Colonic mucosa (tissue), 4 donors: ENCODE results near the gene BCAS1. TPM values are rescaled to one million over a fixed set of nuclear protein-coding genes. Genes with fewer than 3 reads are reported as not detected.

Experiments
- DNase-seq: peaks from one replicate; pipeline ENCODE4 v3.0.0-alpha.2; 2020
- H3K27ac ChIP-seq: fragments of 200-600 bp; one replicate; pipeline ENCODE4 v1.8.0; 2021
- H3K27me3 ChIP-seq: fragments of 200-600 bp; one replicate; pipeline ENCODE4 v1.8.0; 2021
- H3K36me3 ChIP-seq: fragments of 200-600 bp; one replicate; pipeline ENCODE4 v1.8.0; 2021
- H3K4me1 ChIP-seq: fragments of 200-600 bp; one replicate; pipeline ENCODE4 v1.8.0; 2021; ENCODE audit warnings: mild to moderate bottlenecking
- H3K4me3 ChIP-seq: fragments of 200-600 bp; one replicate; pipeline ENCODE4 v1.8.0; 2021
- H3K9ac ChIP-seq, 2 donors: one replicate each; pipeline ENCODE4 v1.7.0; 2013; ENCODE audit warnings: control low read depth in 2 of 2, low read depth in 2 of 2, low read length in 2 of 2
- H3K9me3 ChIP-seq: fragments of 200-600 bp; one replicate; pipeline ENCODE4 v1.8.0; 2021
- intact Hi-C: fragments of 100-400 bp; cut with DNase I; formaldehyde crosslinking; loops from one replicate; pipeline ENCODE4 v1.14.1; 2022
- total RNA-seq, 2 donors: library from RNA; stranded (reverse); fragmentation: NEBNext Ultra II Directional in 1 of 2; extraction: Animal tissue kit (Norgen Biotek cat#: 25700) in 1 of 2; gene quantifications; one replicate each; pipeline ENCODE4 v1.2.1, GENCODE V29; 2021
- TF ChIP-seq, protein P1 (sequence below): fragments of 200-600 bp; IDR thresholded peaks from one replicate; pipeline ENCODE4 v1.8.0; 2022; ENCODE audit warnings: antibody characterized with exemption, mild to moderate bottlenecking
- donor health status: healthy.
- donor health status: DM: no; HTN: no; CAD: no.
- donor health status: DM: no; HTN: no; CAD: no.

BCAS1 gene
- total RNA-seq, 2 donors from 2014 or later: 67.9 to 154 TPM

DNA sequence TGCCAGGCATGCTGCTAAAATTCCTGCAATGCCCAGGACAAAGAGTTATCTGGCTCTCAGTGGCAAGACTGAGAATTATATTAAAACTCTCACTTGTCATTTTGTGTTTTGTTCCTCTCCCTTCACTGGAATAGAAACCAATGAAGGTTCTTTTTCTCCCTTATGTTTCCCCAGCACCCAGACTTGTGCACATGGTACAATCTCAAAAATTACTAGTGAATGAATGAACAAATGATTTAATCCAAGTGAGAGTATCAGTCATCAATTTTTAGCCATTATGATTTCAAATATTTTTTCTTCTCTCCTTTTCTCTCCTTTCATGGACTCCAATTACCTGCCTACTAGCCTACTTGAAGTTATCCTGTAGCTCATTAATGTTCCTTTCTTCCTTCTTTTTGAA lies 70.1 kb downstream of the BCAS1 start:
- Histone ChIP-seq H3K27me3 (no peaks in the 10 kb centered on the region), H3K27ac (no peak overlapping the region), H3K4me1 (no peaks in the 10 kb centered on the region), H3K9me3 (no peaks in the 10 kb centered on the region), H3K36me3 (no peaks in the 10 kb centered on the region), H3K9ac (no peak overlapping the region), H3K4me3 (no peak overlapping the region)
- DNase-seq: no peak
- intact Hi-C loops: no loop called here
- TF ChIP-seq, protein P1, sequence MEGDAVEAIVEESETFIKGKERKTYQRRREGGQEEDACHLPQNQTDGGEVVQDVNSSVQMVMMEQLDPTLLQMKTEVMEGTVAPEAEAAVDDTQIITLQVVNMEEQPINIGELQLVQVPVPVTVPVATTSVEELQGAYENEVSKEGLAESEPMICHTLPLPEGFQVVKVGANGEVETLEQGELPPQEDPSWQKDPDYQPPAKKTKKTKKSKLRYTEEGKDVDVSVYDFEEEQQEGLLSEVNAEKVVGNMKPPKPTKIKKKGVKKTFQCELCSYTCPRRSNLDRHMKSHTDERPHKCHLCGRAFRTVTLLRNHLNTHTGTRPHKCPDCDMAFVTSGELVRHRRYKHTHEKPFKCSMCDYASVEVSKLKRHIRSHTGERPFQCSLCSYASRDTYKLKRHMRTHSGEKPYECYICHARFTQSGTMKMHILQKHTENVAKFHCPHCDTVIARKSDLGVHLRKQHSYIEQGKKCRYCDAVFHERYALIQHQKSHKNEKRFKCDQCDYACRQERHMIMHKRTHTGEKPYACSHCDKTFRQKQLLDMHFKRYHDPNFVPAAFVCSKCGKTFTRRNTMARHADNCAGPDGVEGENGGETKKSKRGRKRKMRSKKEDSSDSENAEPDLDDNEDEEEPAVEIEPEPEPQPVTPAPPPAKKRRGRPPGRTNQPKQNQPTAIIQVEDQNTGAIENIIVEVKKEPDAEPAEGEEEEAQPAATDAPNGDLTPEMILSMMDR: no peak

DNA sequence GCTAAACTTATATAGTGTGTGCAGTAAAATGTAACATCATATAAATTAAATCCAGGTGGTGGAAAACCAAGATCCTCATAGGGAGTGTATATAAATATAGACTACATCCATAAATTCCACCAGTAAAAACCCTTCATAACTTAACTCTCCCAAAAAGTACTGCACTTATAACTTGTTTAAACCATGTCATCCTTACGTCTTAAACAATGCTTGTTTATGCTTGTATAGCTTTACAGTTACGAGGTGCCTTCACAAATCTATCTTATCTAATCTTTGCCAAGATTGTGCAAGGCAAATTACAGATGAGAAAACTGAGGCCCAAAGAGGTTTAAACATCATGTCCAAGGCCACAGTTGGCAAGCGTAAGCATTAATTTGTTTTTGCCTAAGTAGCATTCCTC lies 71.3 kb downstream of the BCAS1 start:
- Histone ChIP-seq H3K27me3 (no peaks in the 10 kb centered on the region), H3K36me3 (no peaks in the 10 kb centered on the region), H3K27ac (no peak overlapping the region), H3K4me1 (no peaks in the 10 kb centered on the region), H3K4me3 (no peak overlapping the region), H3K9ac (no peak overlapping the region), H3K9me3 (no peaks in the 10 kb centered on the region)
- DNase-seq: no peak
- intact Hi-C loops: no loop called here
- TF ChIP-seq, protein P1: no peak

DNA sequence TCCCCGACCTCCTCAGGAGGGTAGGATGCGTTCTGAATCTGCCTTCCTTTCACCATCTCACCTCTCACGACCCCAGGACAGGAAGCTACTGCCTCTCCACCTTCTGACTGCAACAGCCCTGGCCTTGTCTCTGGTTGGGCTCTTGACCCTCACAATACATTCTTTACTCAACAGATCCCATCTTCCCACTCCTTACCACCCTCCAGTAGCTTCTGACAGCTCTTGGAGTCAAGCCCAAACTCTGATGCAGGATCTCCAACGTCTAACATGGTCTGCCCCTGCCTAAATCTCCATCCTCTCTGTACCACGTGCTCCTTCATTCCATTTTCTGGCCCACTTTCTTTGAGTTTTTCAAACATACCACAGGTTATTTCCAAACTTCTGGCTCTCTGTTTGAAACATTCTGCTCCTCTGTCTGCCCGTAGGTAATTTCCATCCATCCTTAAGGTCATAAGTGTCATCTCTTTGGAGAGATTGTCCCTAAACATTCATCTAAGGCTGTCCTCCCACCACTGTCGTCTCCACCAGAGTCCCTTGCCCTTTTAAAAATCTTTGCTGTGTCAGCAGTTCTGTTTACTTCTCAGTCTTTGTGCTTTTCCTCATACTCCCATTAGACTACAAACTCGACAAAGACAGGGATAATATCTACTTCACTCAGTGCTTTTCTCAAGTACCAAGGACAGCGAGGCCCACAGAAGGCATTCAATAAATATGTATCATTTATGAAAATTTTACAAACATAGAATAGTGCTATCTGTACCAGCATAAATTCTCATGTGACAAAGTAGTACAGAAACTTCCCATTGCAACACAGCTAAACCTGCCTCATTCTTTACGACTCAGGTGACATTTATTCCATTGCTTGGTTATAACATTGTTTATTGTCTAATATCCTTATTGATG lies 73.6 kb downstream of the BCAS1 start:
- TF ChIP-seq, protein P1: no peak
- Histone ChIP-seq H3K27me3 (no peaks in the 10 kb centered on the region), H3K4me3 (no peak overlapping the region), H3K36me3 (no peaks in the 10 kb centered on the region), H3K9ac (no peak overlapping the region), H3K4me1 (no peaks in the 10 kb centered on the region), H3K9me3 (no peaks in the 10 kb centered on the region), H3K27ac (no peak overlapping the region)
- DNase-seq: no peak
- intact Hi-C loops: no loop called here

- intact Hi-C loops: no loop called here
- Histone ChIP-seq H3K4me1 (no peaks in the 10 kb centered on the region), H3K27me3 (no peaks in the 10 kb centered on the region), H3K27ac (no peak overlapping the region), H3K4me3 (no peak overlapping the region), H3K36me3 (no peaks in the 10 kb centered on the region), H3K9me3 (no peaks in the 10 kb centered on the region), H3K9ac (no peak overlapping the region)
- TF ChIP-seq, protein P1: no peak
- no peak for DNase-seq
Measured at GRCh38 chr20:53995949-53996348, 74.4 kb downstream of the BCAS1 start.

DNA sequence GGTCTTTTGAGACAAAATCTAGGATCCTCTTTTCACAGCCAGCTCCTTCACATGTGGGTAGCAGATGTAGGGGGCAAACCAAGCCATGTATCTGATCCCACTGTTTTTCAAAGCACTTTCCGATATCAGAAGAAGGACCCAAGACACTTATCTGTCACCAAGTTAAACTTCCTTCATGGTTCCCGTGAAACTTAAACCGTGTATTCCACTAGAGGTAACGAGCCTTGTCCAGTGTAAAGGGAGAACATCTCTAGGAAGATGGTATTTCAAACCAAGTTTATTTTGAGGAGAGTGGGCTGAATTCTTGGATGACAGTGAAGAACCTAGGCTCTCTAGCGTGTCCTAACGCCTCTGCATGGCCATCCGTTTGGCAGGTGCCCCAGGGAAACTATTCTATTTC lies 76.3 kb downstream of the BCAS1 start:
- no peak overlapping the region for H3K27ac ChIP-seq
- H3K9ac ChIP-seq: no peak overlapping the region
- no peak for DNase-seq
- no peak overlapping the region for H3K4me3 ChIP-seq
- no peaks in the 10 kb centered on the region for H3K9me3 ChIP-seq
- TF ChIP-seq, protein P1: no peak
- no peaks in the 10 kb centered on the region for H3K4me1 ChIP-seq
- no peaks in the 10 kb centered on the region for H3K27me3 ChIP-seq
- intact Hi-C loops: no loop called here
- no peaks in the 10 kb centered on the region for H3K36me3 ChIP-seq
